ENCODE results near the gene C1orf167.
"Not testable (repeated sequence)": the region's sequence is repeated elsewhere in the genome, so short reads cannot be mapped to it uniquely, and the experiment has no call there.

Gene C1orf167

GRCh38 chr1:11802973-11803885 lies 41.2 kb downstream of the C1orf167 start:
- TF ChIP-seq ARNTL (CRISPR knock-in tag; IDR thresholded peaks at IDR 0.05; ENCODE audit: borderline replicate concordance, low read depth) (no peak), SNAI2 (CRISPR knock-in tag; IDR thresholded peaks at IDR 0.05) (no peak), RARB (CRISPR knock-in tag; IDR thresholded peaks at IDR 0.05) (no peak), POU6F1 (CRISPR knock-in tag; IDR thresholded peaks at IDR 0.05; ENCODE audit: borderline replicate concordance, low read depth) (no peak), TCF4 (CRISPR knock-in tag; IDR thresholded peaks at IDR 0.05; ENCODE audit: borderline replicate concordance) (peak; percentile 24; the same call in 1 of the 2 replicates), ZNF565 (CRISPR knock-in tag; conservative IDR thresholded peaks at IDR 0.05; ENCODE audit: low read depth) (no peak)
- peak; percentile 40 for ATAC-seq

GRCh38 chr1:11803924-11804665 lies 42.1 kb downstream of the C1orf167 start:
- ATAC-seq = not testable (repeated sequence)

- no peak for TF ChIP-seq ISL1 (CRISPR knock-in tag; IDR thresholded peaks at IDR 0.05)
- no peak for TF ChIP-seq POU6F1 (CRISPR knock-in tag; IDR thresholded peaks at IDR 0.05; ENCODE audit: borderline replicate concordance, low read depth)
- TF ChIP-seq RARB (CRISPR knock-in tag; IDR thresholded peaks at IDR 0.05) = no peak
- TF ChIP-seq TOX (CRISPR knock-in tag; IDR thresholded peaks at IDR 0.05; ENCODE audit: borderline replicate concordance) = no peak
- no peak for TF ChIP-seq ZNF8 (CRISPR knock-in tag; IDR thresholded peaks at IDR 0.05)
- TF ChIP-seq BACH2 (CRISPR knock-in tag; IDR thresholded peaks at IDR 0.05; ENCODE audit: borderline replicate concordance) = no peak
- no peak for TF ChIP-seq CREB5 (CRISPR knock-in tag; IDR thresholded peaks at IDR 0.05; ENCODE audit: low read depth)
- no peak for TF ChIP-seq ZNF565 (CRISPR knock-in tag; conservative IDR thresholded peaks at IDR 0.05; ENCODE audit: low read depth)
- no peak for TF ChIP-seq SNAI2 (CRISPR knock-in tag; IDR thresholded peaks at IDR 0.05)
- no peak for TF ChIP-seq ZNF70 (CRISPR knock-in tag; IDR thresholded peaks at IDR 0.05)
- no peak for TF ChIP-seq ARNTL (CRISPR knock-in tag; IDR thresholded peaks at IDR 0.05; ENCODE audit: borderline replicate concordance, low read depth)
- TF ChIP-seq GLIS3 (CRISPR knock-in tag; IDR thresholded peaks at IDR 0.05) = no peak
- no peak for TF ChIP-seq CSRNP3 (CRISPR knock-in tag; IDR thresholded peaks at IDR 0.05)
- TF ChIP-seq TCF4 (CRISPR knock-in tag; IDR thresholded peaks at IDR 0.05; ENCODE audit: borderline replicate concordance) = no peak
- no peak for TF ChIP-seq PATZ1 (CRISPR knock-in tag; IDR thresholded peaks at IDR 0.05; ENCODE audit: borderline replicate concordance)
- TF ChIP-seq ESRRG (CRISPR knock-in tag; IDR thresholded peaks at IDR 0.05) = no peak
- no peak for TF ChIP-seq OSR1 (CRISPR knock-in tag; IDR thresholded peaks at IDR 0.05)
- ATAC-seq = peak; percentile 6
Observed at GRCh38 chr1:11804666-11805421, 42.9 kb downstream of the C1orf167 start.

Measured in SK-N-SH treated with all-trans-retinoic acid at 6 μM for 48 hours (cell line).